Coronary artery (tissue), 2 donors: Measurements from ENCODE around the gene REV3L.
"Not testable (repeated sequence)": the region's sequence is repeated elsewhere in the genome, so short reads cannot be mapped to it uniquely, and the experiment has no call there.

Source experiments
- DNase-seq: peaks from one replicate; pipeline ENCODE4 v3.0.0-alpha.2; 2017; ENCODE audit warnings: low spot score
- H3K27ac ChIP-seq, 2 donors: fragments of 200-600 bp; sonication (generic); one replicate each; pipeline ENCODE4 v1.5.1; 2016 to 2019
- H3K4me3 ChIP-seq: fragments of 200-600 bp; sonication (generic); 2 replicates; pipeline ENCODE4 v1.5.1; 2016; ENCODE audit warnings: mild to moderate bottlenecking, moderate library complexity
- TF ChIP-seq, protein P1 (sequence below): fragments of 200-600 bp; sonication (generic); IDR thresholded peaks from one replicate; pipeline ENCODE4 v1.5.1; 2019; ENCODE audit warnings: antibody characterized with exemption

REV3L gene

DNA sequence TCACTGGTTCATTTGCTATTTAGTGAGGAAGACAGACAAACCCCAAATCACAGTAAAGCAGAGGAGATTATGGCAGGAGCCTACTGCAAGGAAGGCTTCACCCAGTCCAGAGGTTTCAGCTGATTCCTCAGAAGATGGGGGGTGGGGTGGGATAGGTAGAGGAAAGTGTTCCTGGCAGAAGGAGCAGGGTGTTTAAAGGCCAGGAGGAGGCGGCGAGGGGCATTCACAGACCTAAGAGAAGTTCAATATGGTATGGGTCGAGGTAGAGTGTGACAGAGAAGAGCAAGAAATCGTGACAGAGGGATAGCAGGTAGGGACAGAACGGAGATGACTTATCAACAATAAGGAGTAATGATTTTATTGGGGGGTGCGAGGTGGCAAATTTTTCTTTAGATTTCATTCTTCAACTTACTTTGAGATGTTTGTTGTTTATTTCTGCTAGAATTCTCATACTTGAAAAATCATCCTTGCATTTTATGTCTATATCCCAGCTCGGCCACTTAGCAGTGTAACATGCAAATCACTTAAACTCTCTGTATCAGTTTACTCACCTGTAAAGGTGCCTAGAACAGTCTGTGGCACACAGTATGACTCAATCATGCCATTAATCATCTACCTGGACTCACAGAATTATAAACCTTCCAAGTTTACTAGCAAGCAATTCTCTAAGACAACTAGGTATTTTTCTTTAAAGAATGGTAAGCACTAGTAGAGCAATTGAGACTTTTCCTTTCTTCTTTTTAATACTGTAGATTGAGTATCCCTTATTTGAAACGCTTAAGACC is 176.7 kb downstream of the REV3L start:
- TF ChIP-seq, protein P1, sequence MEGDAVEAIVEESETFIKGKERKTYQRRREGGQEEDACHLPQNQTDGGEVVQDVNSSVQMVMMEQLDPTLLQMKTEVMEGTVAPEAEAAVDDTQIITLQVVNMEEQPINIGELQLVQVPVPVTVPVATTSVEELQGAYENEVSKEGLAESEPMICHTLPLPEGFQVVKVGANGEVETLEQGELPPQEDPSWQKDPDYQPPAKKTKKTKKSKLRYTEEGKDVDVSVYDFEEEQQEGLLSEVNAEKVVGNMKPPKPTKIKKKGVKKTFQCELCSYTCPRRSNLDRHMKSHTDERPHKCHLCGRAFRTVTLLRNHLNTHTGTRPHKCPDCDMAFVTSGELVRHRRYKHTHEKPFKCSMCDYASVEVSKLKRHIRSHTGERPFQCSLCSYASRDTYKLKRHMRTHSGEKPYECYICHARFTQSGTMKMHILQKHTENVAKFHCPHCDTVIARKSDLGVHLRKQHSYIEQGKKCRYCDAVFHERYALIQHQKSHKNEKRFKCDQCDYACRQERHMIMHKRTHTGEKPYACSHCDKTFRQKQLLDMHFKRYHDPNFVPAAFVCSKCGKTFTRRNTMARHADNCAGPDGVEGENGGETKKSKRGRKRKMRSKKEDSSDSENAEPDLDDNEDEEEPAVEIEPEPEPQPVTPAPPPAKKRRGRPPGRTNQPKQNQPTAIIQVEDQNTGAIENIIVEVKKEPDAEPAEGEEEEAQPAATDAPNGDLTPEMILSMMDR = no peak
- no peak overlapping the region for H3K27ac ChIP-seq
- no peak overlapping the region for H3K4me3 ChIP-seq
- DNase-seq = no peak

DNA sequence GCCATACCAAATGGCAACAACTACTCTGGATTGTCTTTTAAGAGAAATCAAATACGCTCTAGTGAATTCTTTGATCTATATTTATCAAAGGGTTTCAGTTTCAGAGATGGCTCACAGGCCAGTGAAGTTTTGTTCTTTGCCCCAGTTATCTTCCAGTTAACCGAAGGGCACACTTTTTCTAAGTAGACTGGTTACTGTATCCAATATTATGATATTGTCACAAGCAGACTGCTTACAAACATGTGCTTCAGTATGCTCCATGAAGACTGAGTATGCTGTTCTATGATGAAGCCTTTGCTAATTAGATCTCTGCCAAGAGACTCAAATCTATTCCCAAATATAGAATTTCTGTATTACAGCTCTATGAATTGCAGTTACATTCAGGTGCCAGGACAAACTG is 181.1 kb downstream of the REV3L start:
- Histone ChIP-seq H3K4me3 (no peak overlapping the region), H3K27ac (no peak overlapping the region)
- TF ChIP-seq, protein P1 = no peak
- DNase-seq = no peak

DNA sequence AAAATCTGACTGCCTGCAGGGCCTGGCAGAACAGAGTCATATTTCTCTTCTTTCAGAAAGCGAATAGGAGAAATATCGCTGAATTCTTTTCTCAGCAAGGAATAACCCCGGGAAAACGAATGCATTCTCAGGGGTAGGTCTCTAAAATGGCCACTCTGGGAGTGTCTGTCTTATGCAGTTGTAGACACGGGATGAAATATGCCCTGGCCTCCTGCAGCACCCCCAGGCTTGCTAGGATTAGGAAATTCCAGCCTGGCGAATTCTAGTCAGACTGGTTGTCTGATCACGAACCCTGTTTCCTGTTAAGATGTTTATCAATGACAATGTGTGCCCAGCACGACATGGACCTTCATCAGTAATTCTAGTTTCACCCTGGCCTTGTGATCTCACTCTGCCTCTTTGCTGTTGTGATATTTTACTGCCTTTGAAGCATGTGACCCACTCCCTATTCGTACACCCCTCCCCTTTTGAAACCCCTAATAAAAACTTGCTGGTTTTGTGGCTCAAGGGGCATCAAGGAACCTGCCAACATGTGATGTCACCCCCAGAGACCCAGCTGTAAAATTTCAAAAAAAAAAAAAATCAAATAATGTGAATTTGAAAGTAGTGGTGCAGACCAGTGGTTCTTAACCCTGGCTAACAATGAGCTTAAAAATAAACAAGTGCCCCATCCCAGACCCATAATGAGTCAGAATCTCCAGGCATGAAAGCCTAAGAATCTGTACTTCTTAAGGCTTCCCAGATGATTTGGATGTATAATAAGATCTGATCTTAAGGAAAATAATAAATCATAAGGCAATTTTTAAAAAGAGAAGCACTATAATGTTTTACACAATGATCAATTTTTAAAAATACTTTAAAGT is 181.8 kb downstream of the REV3L start:
- H3K27ac ChIP-seq, DNase-seq, H3K4me3 ChIP-seq: not testable (repeated sequence)

DNA sequence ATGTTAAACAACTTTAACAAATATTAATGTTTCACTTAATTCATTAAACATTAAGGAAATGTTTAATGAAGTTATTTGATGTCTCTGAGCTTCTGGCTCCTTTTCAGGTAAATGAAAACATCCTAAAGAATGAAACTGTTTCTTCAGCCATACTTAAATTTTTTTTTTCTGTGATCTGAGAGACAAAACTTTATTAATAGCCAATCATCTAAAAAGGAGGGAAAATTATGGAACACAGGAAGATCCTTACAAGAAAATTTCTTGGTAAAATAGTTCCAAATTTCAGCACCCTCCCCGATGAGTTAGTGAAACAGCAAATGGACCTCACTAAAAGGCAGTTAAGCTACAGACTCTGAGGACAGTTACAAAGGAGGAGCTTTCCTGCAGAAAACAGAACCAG is 185.2 kb downstream of the REV3L start:
- Histone ChIP-seq H3K27ac (no peak overlapping the region), H3K4me3 (no peak overlapping the region)
- TF ChIP-seq, protein P1 = no peak
- DNase-seq = no peak

DNA sequence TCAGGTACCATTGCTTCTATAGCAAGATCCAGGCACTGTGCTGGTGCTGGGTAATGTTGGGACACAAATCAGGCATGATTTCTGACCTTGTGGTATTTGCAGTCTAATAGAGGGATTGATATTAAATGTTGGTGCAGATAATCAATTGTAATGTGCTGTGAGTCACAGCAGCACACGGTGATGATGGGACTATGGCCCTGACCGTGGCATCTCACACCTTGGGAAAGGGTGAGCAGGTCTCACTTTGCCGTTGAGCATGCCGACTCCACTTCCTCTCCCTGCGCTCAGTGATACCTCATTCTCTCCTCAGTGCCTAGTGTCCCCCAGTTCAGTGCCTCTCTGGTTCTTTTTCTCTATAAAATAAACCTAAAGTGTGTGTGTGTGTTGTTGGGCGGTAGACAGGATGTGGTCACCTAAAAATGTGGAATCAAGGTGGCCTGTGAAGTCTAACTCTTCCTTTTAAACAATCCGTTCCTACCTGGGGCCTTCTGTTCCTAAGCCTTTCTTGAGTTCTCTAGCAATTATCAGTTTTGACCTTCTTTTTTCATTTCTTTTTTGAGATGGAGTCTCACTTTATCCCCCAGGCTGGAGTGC is 188.5 kb downstream of the REV3L start:
- no peak for DNase-seq
- Histone ChIP-seq H3K27ac (no peak overlapping the region), H3K4me3 (no peak overlapping the region)
- TF ChIP-seq, protein P1 = no peak

DNA sequence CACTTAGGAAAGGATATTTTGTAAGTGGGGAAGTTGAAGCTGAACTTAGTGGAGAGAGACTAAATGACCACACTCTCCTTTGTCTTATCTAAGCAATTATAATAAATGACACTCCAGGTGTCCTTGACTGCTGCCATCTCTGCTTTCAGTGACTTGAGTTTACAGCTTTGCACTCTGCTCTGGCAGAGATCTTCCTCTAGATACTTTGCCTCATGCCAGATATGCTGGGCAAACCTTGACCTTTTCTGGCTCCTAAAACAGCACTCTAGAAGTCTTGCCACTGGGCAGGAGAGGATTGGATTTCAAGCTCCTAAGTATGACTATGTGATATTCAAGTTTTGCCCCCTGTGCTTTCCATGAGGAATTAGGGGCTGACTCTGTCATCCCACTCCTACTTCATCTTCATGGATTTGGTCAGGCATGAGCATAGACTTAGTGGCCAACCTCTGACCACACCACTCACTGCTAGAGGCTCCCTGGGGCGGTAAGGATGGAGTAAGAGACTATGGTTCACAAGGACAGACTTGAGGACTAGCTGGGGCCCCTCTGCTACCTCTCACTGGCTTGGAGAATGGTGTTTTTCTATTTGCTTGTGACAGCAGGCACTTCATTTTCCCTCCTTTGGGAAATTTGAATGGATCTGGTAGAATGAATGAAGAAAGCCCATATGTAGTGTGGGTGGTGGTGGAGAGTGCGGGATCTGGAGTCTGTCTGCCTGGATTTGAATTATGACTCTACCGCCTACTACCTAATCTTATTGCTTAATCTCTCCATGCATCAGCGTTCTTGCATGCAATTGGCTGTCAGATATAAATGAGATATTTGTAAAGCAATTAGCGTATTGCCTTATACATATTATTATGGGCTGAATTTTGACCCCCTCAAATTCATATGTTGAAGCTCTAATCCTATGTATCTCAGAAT is 191.4 kb downstream of the REV3L start:
- DNase-seq = no peak
- TF ChIP-seq, protein P1 = no peak
- Histone ChIP-seq H3K4me3 (no peak overlapping the region), H3K27ac (no peak overlapping the region)

DNA sequence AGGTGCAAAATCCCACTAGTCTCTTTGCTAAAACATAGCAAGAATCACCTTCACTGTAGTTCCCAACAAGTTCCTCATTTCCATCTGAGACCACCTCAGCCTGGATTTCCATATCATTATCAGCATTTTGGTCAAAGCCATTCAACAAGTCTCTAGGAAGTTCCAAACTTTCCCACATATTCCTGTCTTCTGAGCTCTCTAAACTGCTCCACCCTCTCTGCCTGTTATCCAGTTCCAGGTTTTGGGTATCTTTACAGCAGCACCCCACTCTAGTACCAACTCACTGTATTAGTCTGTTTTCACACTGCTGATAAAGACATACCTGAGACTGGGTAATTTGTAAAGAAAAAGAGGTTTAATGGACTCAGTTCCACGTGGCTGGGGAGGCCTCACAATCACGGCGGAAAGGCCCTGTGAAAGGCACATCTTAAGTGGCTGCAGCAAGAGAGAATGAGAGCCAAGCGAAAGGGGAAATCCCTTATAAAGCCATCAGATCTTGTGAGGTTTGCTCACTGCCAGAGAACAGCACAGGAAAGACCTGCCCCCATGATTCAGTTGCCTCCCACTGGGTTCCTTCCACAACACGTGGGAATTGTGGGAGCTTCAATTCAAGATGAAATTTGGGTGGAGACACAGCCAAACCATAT is 192.2 kb downstream of the REV3L start:
- H3K27ac ChIP-seq, H3K4me3 ChIP-seq, DNase-seq: not testable (repeated sequence)

DNA sequence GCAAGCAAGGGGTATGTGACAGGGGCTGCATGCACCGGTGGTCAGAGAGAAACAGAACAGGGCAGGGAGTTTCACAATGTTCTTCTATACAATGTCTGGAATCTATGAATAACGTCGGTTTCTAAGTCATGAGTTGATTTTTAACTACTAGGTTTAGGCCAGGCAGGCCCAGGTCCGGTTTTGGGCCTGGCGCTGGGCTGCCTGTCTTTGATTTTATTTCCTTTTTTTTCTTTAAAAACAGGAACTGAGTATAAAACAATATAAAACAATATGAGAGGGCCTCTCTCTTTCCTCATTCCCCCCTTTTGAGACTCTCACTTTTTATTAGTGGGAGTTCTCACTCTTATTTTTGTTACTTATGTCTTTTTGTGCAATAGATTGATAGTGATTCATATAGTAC is 198.7 kb downstream of the REV3L start:
- H3K4me3 ChIP-seq, H3K27ac ChIP-seq, DNase-seq: not testable (repeated sequence)
